HuH-7 (cell line): ENCODE results near the gene CLIP3.

Experiments used
- DNase-seq: peaks from one replicate; pipeline ENCODE4 v3.0.0; 2011; ENCODE audit warnings: low spot score

Gene CLIP3

DNA sequence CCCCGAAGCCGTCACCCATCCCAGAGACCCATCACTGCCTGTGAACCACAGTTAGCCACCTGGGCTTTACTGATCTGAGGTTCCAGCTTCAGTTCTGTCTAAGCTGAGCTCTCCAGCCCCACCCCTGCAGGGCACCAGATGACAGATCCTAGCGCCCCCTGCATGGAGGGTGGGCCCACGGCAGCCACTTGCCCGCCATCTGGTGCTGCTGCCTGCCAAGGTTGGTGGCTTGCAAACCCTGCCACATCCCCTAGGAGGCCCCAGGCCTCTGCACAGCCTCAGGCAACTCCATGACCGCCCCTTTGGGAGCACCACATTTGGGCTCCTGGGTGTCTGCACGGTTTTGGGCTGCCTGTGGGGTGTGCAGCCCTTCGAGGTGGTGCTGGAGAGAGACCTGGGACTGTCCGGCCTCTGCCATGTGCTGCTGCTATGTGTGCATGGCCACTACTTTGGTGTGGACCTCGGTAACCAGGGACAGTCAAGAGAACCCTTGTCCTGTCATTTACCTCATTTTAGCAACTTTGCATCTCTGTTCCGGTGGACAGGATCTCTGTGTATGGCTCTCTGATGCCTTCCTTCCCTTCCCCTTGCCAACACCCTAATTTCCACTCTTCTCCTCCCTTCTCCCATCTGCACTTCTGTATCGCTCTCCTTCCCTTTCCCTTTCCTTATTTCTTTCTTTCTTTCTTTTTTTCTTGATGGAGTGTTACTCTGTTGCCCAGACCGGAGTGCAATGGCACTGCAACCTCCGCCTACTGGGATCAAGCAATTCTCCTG lies 55.0 kb downstream of the CLIP3 start:
- peak; percentile 71 for DNase-seq

DNA sequence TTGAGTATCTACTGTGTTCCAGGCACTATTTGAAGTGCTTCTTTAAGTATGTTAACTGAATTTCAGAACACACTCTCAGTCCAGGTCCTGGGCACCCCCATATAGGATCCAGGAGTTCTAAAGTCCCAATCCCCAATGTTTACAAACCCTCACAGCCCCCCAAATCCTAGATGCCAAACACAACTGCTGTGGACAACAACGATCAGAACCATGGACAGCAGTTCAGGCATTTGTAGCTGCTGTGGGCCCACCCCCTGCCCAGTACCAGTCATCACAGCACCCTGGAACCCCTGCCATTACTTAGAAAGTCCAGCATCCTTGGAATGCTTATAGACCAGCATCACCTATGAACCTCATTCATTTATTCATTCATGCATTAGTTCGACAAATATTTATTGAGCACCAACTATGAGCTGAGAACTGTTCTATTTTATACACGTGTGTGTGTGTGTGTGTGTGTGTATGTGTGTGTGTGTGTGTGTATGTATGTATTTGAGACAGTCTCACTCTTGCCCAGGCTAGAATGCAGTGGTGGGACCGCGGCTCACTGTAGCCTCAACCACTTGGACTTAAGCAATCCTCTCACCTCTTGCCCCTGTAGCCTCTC lies 57.0 kb downstream of the CLIP3 start:
- peak; percentile 68 for DNase-seq

DNA sequence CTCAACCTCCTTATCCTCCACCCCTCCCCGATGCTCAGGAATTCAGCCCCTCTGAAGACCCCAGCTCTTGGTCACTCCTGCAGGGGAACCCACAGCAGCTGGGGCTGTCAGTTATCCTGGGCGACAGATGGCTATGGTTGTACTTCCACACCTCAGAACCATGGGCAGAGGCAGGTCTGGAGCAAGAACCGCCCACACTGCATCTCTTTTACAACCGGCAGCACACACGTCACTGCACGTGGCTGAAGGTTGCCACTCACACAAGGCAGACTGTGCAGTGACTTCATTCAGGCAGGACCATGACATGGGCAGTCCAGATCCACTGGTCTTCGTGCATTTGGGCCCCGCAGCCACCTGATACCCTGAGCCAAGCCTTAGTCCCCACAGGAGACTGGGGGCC lies 59.2 kb downstream of the CLIP3 start:
- no peak for DNase-seq

DNA sequence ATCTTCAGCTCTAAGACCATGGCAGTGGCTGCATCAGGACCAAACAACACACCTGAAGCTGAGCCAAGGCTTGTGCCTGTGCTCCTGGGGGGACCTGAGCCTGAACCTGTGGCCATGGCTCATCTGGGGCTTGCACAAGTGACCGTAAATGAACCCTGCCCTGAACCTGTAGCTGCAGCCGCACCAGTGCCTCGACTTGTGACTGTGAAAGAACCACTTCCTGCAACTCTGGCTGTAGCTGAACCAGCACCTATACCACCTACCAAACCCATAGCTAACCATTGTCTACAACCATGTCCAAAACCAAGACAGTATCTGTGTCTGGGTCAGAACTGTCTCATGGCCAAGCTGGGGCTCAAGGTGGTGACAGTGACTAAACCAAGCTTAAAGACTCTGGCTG lies 65.9 kb downstream of the CLIP3 start:
- DNase-seq: no peak
